Neural cell (in vitro differentiated cells): ENCODE measurements around the gene TIMP4. TPM values are rescaled to one million over a fixed set of nuclear protein-coding genes. Genes with fewer than 3 reads are reported as not detected.

Experiments used
- H2AFZ ChIP-seq: fragments of 200-600, 300-800 bp; sonication (generic), shearing (Covaris generic); 2 replicates; pipeline ENCODE4 v1.6.0; 2014; ENCODE audit warnings: low read depth, mild to moderate bottlenecking, antibody characterized with exemption, low read length, moderate library complexity
- H3F3A ChIP-seq: fragments of 200-600 bp; shearing (Covaris generic); 2 replicates; pipeline ENCODE4 v1.6.1; 2016; ENCODE audit warnings: mild to moderate bottlenecking, moderate library complexity, mixed read lengths, antibody characterized with exemption, low read length; ENCODE audit not compliant: insufficient read depth, poor library complexity, severe bottlenecking
- H3K27ac ChIP-seq: fragments of 200-600, 300-800 bp; sonication (generic), shearing (Covaris generic); 2 replicates; pipeline ENCODE4 v1.5.1; 2014; ENCODE audit warnings: mild to moderate bottlenecking, low read length, moderate library complexity
- H3K27me3 ChIP-seq: fragments of 300-800, 200-600 bp; sonication (generic), shearing (Covaris generic); 2 replicates; pipeline ENCODE4 v1.6.0; 2014; ENCODE audit warnings: mild to moderate bottlenecking, low read depth, low read length, moderate library complexity; ENCODE audit not compliant: insufficient read depth
- H3K36me3 ChIP-seq: fragments of 300-800, 200-600 bp; sonication (generic), shearing (Covaris generic); 2 replicates; pipeline ENCODE4 v1.5.1; 2014; ENCODE audit warnings: mild to moderate bottlenecking, antibody characterized with exemption, low read length, moderate library complexity; ENCODE audit not compliant: insufficient read depth
- H3K4me2 ChIP-seq: fragments of 300-800, 200-600 bp; sonication (generic), shearing (Covaris generic); 2 replicates; pipeline ENCODE4 v1.6.0; 2014; ENCODE audit warnings: mild to moderate bottlenecking, low read length
- H3K4me3 ChIP-seq: fragments of 300-800, 200-600 bp; sonication (generic), shearing (Covaris generic); 2 replicates; pipeline ENCODE4 v1.5.1; 2014; ENCODE audit warnings: mild to moderate bottlenecking, low read length, moderate library complexity
- H3K79me2 ChIP-seq: fragments of 200-600 bp; shearing (Covaris generic); replicated peaks from 2 replicates; pipeline ENCODE4 v1.6.0; 2014; ENCODE audit warnings: mild to moderate bottlenecking, low read length, moderate library complexity; ENCODE audit not compliant: insufficient read depth
- H3K9ac ChIP-seq: fragments of 300-800, 200-600 bp; sonication (generic), shearing (Covaris generic); 2 replicates; pipeline ENCODE4 v1.6.1; 2016; ENCODE audit warnings: mild to moderate bottlenecking, low read length, mixed read lengths
- H3K9me2 ChIP-seq: fragments of 200-600 bp; shearing (Covaris generic); 2 replicates; pipeline ENCODE4 v1.6.1; 2016; ENCODE audit warnings: mild to moderate bottlenecking, low read length, mixed read lengths; ENCODE audit not compliant: insufficient read depth
- H3K9me3 ChIP-seq: fragments of 200-600, 300-800 bp; sonication (generic), shearing (Covaris generic); 2 replicates; pipeline ENCODE4 v1.6.1; 2016; ENCODE audit warnings: mild to moderate bottlenecking, mixed run types, low read length, moderate library complexity, mixed read lengths
- H4K20me1 ChIP-seq: fragments of 200-600 bp; shearing (Covaris generic); 2 replicates; pipeline ENCODE4 v1.6.1; 2016; ENCODE audit warnings: mild to moderate bottlenecking, mixed run types; ENCODE audit not compliant: insufficient read depth
- CTCF ChIP-seq: fragments of 450-650 bp; IDR thresholded peaks from 2 replicates; pipeline ENCODE4 v1.5.1; 2014; ENCODE audit warnings: antibody characterized with exemption, mild to moderate bottlenecking, moderate library complexity; ENCODE audit not compliant: poor library complexity, severe bottlenecking
- EP300 ChIP-seq: fragments of 450-650 bp; conservative IDR thresholded peaks from 2 replicates; pipeline ENCODE4 v1.6.1; 2014; ENCODE audit warnings: antibody characterized with exemption, mild to moderate bottlenecking, moderate library complexity; ENCODE audit not compliant: poor library complexity, severe bottlenecking
- EZH2 ChIP-seq: fragments of 200-600, 300-800 bp; shearing (Covaris generic), sonication (generic); IDR thresholded peaks from 2 replicates; pipeline ENCODE4 v1.6.1; 2014; ENCODE audit warnings: antibody characterized with exemption, low read length, borderline replicate concordance, mild to moderate bottlenecking; ENCODE audit not compliant: insufficient read depth, poor library complexity, severe bottlenecking
- MXI1 ChIP-seq: fragments of 450-650 bp; conservative IDR thresholded peaks from 2 replicates; pipeline ENCODE4 v1.6.1; 2014; ENCODE audit warnings: antibody characterized with exemption, mild to moderate bottlenecking; ENCODE audit not compliant: poor library complexity, severe bottlenecking
- POLR2AphosphoS5 ChIP-seq: IDR thresholded peaks from 2 replicates; pipeline ENCODE4 v1.6.1; 2012
- RAD21 ChIP-seq: fragments of 450-650 bp; conservative IDR thresholded peaks from 2 replicates; pipeline ENCODE4 v1.6.1; 2014; ENCODE audit warnings: antibody characterized with exemption, mild to moderate bottlenecking, moderate library complexity
- REST ChIP-seq: IDR thresholded peaks from 2 replicates; pipeline ENCODE4 v1.6.1; 2012; ENCODE audit warnings: borderline replicate concordance
- SMC3 ChIP-seq: fragments of 450-650 bp; conservative IDR thresholded peaks from 2 replicates; pipeline ENCODE4 v1.6.1; 2014; ENCODE audit warnings: antibody characterized with exemption, mild to moderate bottlenecking, moderate library complexity; ENCODE audit not compliant: poor library complexity
- TAF1 ChIP-seq: IDR thresholded peaks from 2 replicates; pipeline ENCODE4 v1.6.1; 2012; ENCODE audit warnings: low read depth
- polyA plus RNA-seq: library from polyadenylated mRNA; depleted of rRNA; stranded (reverse); fragments of >200 nt; gene quantifications from 2 replicates; pipeline ENCODE4 v1.2.3, GENCODE V29; 2014

TIMP4 gene
- polyA plus RNA-seq, 1 donor from 2014 or later: not detected

GRCh38 chr3:12188328-12188648, 29.6 kb upstream of the TIMP4 start:
- Histone ChIP-seq H3F3A (no peaks in the 10 kb centered on the region), H3K4me2 (no peak overlapping the region), H3K4me3 (no peak overlapping the region), H3K9ac (no peak overlapping the region), H4K20me1 (no peaks in the 10 kb centered on the region), H3K27ac (no peak overlapping the region), H3K27me3 (no peaks in the 10 kb centered on the region), H3K9me3 (no peaks in the 10 kb centered on the region), H2AFZ (no peak overlapping the region), H3K9me2 (no peaks in the 10 kb centered on the region), H3K79me2 (no peaks in the 10 kb centered on the region), H3K36me3 (no peaks in the 10 kb centered on the region)
- TF ChIP-seq POLR2AphosphoS5: no peak
- no peak for TF ChIP-seq EP300
- no peak for TF ChIP-seq CTCF
- TF ChIP-seq RAD21: no peak
- no peak for TF ChIP-seq EZH2
- no peak for TF ChIP-seq MXI1
- no peak for TF ChIP-seq TAF1
- TF ChIP-seq SMC3: no peak
- TF ChIP-seq REST: no peak

GRCh38 chr3:12187448-12188327, 29.0 kb upstream of the TIMP4 start:
- Histone ChIP-seq H2AFZ (no peak overlapping the region), H4K20me1 (no peaks in the 10 kb centered on the region), H3K9ac (no peak overlapping the region), H3K79me2 (no peaks in the 10 kb centered on the region), H3K27me3 (no peaks in the 10 kb centered on the region), H3K4me3 (no peak overlapping the region), H3K9me3 (no peaks in the 10 kb centered on the region), H3K36me3 (no peaks in the 10 kb centered on the region), H3F3A (no peaks in the 10 kb centered on the region), H3K4me2 (no peak overlapping the region), H3K9me2 (no peaks in the 10 kb centered on the region), H3K27ac (no peak overlapping the region)
- no peak for TF ChIP-seq POLR2AphosphoS5
